CD4-positive, alpha-beta T cell treated with Interferon gamma for 1 hour (primary cell): Measurements from ENCODE around the gene CSMD2.
"Not testable (repeated sequence)": the region's sequence is repeated elsewhere in the genome, so short reads cannot be mapped to it uniquely, and the experiment has no call there.

Source experiments
- DNase-seq: peaks from one replicate; pipeline ENCODE4 v3.0.0-alpha.2; 2020

The CSMD2 gene

DNA sequence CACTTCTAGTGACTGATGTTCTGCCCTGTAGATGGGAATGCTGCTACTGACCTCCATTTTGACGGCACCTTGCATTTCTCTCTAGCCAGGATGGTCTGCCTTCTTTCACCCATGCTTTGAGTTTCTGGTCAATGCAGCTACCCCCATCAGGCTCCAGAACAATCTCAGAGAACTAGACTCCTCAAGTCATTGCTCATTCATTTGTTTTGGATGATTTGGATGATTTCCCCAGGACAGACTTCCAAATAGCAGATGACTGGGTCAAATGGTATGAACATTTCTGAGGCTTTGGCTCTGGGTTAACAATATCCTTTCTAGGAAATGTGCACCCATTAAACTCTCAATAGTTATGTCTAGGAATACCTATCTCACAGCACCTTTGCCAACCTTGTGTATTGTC, 63.9 kb downstream of the CSMD2 start:
- no peak for DNase-seq

DNA sequence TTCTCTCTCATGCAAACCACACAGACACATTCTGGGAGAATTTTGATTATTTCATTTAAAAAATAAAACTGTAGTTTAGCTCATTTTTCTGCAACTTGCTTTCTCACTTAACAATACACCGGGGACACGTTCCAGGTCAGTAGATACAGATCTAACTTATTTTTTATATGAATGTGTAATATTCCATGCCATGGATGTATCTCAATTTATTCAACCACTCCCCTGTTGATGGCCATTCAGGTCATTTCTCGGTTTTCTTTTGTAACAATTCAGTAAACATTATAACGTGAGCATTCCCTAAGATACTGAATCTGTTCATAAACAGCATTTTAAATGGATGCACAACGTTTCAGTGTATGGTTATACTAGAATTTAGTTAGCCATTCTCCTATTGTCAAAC, 64.7 kb downstream of the CSMD2 start:
- DNase-seq = no peak

DNA sequence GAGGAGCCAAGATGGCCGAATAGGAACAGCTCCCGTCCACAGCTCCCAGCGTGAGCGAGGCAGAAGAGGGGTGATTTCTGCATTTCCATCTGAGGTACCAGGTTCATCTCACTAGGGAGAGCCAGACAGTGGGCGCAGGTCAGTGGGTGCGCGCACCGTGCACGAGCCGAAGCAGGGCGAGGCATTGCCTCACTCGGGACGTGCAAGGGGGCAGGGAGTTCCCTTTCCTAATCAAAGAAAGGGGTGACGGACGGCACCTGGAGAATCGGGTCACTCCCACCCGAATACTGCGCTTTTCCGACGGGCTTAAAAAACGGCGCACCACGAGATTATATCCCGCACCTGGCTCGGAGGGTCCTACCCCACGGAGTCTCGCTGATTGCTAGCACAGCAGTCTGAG, 72.6 kb downstream of the CSMD2 start:
- not testable (repeated sequence) for DNase-seq

DNA sequence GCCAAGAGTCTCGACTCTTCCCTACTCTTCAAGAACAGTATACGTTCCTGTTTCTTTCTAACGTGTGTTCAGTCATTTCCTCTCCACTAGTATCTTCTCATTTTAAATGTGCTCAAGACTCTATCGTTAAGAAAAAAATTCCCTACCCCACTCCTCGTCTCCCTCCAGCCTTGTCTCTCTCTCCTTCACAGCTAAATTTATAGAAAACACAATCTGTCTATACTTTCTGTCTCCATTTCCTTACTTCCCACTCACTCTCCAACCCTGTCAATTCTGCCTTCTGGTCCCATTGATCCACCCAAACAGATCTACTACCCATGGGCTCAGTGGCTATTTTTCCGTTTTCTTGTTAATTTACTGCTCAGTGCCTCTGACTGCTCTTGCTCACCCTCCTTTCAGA, 75.3 kb downstream of the CSMD2 start:
- no peak for DNase-seq

DNA sequence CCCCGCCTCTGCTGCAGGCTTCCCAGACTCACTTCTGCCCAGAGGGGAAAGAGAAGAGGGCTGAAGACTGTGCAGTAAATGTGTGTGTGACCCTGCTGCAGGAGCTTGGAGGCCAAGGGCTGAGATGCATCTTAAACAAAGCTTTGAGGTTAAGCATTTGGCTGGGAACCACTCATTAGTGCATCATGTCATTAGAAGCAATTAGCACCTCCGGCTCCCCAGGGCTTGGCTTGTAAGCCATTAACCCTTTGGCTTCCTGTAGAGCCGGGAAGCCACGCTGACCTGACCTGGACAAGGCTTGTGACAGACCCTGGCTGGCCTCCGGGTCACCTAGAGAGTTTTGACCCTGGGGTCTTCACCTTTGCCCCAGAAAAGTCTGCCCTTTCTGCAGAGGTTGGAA, 77.0 kb downstream of the CSMD2 start:
- no peak for DNase-seq

DNA sequence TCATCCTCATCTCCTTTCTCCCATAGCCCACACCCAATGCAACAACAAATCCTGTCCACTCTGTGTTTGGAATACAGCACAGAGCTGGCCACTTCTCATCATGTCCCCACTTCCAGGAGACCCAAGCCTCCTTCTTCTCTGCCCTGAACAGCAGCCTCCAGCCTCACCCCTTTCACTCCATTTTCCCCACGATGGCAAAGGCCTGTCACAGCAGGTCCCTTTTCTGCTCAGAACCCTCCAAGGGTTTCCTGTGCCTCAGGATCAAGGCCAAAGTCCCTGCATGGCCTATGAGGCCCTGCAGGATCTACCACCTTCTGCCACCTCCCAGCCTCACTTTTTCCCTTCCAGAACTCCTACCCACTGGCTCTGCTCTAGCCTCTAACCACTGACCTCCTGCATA, 78.5 kb downstream of the CSMD2 start:
- no peak for DNase-seq

DNA sequence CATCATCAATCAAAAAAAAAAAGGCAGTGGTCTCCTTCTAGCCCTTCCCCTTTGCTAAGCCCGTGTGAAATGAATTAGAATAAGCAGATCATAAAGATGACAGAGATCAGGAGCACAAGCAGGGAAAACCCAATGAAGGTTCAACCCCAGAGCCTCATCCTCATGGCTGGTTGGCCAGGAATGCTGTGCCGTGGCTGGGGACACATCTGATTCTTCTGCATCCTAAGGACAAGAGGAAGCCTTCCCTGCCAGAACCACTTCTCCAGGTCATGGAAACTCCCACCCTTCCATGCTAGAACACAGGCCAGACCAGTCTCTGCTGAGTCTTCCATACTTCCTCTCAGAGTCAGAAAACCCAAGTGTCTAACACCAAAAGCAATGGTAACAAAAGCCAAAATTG, 81.1 kb downstream of the CSMD2 start:
- no peak for DNase-seq

DNA sequence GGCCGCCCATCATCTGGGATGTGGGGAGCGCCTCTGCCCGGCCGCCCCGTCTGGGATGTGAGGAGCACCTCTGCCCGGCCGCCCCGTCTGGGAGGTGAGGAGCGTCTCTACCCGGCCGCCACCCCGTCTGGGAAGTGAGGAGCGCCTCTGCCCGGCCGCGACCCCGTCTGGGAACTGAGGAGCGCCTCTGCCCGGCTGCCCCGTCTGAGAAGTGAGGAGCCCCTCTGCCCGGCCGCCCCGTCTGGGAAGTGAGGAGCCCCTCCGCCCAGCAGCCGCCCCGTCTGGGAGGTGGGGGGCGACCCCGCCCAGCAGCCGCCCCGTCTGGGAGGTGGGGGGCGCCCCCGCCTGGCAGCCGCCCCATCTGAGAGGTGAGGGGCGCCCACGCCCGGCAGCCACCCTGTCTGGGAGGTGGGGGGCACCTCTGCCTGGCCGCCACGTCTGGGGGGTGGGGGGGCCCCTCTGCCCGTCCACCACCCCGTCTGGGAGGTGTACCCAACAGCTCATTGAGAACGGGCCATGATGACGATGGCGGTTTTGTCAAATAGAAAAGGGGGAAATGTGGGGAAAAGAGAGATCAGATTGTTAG, 82.9 kb downstream of the CSMD2 start:
- not testable (repeated sequence) for DNase-seq

DNA sequence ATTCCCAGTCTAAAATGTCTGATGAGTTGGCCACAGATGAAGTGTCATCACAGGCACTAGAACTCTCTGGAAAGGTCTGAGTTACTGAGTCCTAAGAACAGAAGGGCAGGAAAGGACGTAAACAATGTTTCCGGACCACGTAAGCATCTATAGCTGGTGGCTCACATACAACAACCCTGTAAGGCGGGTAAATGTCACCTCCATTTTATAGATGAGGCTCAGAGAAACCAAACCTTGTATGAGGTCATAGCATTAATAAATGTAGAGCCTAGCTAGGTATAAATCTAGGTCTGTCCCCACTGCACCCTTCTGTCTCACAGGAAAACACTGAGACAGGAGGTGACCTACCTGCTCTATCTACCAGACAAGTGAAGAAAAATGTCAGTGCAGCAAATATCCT, 86.6 kb downstream of the CSMD2 start:
- DNase-seq = no peak

DNA sequence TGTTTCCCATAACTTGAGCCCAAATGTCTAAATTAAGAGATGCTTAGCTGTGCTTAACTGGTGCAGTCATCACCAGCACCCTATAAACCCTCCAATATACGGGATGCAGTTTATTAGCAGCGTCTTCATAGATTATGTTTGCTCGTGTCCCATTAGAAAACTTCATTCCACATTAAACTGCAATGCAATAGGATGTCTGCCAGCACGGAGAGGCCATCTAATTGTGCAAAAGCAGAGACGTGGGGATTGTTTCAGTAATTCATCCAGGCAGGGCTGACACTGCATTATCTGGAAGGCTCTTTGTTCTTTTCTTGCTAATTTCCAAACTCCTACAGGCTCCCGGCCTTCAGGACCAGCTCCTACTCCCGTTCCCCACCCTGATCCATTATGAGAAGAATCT, 89.5 kb downstream of the CSMD2 start:
- DNase-seq = no peak

DNA sequence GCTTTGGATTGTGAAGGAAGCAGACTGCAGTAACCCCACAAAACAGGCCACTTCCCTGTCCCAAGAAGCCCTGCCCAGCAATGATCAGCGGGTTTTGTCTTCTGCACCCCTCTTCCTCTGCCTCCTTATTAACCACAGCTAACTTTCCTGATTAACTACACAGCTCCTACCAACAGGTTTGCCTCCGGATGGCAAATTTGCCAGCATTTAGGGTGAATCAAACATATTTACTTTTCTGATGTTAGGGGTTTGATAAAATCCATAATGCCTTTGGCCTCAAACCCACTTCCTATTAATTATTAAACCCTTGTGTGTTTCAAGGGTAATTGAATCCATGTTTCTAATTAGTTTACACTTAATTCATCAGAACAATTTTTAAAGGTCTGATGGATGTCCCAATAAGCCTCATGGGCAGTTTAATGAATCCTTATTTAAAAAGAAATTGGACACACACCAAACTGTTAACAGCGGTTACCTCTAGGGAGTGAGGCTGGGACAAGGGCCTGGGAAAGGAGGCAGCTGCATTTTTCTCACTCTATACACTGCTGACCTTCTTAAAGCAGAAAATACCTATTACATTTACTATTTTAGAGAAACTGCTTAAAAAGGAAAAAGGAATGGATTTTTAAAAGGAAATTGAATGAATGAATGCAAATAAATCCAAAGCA, 91.9 kb downstream of the CSMD2 start:
- DNase-seq = no peak

DNA sequence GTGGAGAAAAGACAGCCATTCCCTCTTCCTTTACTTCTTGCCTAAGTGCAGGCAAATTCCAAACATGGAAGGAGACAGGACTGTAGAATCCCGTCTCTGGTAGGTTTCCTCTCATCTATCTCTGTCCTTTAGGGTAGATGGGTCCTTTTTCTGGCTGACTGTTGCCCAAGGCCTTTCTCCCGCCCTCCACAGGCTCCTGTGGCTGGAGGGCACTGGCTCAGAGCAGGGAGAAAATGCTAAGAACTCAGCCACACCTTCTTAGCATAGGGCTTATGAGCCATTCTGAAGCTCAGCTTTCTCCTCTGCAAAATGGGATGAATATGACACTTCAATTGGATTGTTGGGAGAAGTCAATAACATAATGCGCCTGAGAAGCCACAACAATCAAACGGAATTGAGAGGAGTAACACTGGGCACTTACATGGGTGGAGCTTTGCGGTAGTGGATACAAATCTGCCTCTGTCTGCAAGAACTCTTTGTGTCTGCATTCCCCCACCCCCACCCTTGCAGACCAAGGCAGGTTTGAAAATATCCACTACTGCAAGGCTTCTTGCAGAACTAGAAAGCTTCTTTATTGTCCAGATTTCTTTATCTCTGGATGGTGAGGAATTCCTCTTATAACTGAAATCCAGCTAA, 94.7 kb downstream of the CSMD2 start:
- no peak for DNase-seq

DNA sequence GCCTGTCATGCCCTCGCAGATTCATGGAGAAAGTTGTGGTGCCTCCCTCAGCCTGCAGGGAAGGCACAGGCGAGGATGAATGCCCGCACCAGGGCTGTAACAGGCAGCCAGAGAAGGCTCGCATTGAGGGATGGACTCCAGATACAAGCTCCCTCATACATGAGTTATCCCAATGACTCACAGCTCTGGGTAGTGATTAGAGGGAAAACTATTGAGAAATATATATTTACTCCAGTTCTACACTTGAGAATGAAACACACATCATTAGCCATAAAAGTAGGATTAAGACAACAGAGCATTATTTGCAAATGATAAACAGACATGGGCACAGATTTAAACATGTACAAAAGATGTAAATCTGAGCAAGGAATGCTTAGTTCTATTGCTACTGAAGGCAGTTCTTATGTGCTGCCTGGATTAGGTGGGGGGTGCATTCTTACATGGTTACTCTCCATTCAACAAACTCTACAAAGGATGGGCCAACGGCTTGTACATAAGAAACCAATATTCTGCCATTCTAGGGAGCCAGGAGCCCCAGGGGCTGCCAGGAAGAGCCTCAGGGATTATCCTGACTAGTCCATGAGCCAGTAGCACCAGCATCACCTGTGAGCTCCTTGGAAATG, 97.9 kb downstream of the CSMD2 start:
- DNase-seq = no peak

DNA sequence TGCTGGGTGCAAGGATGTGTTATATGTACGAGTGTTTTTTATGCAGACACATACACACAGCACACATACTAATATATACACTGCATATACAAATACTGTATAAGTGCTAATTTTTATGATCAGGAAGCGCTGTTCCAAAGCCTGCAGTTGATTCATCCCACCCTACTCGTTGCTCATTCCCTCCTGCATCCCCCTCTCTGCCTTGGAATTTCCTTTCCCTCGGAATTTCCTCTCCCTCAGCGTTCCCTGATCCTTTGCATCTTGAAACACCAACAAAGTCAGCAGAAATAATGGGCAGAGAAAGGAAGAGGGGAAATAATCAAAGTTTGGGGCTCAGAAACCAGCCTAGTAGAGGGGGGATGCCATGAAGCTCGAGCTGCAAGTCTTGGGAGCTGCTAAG, 98.9 kb downstream of the CSMD2 start:
- DNase-seq = no peak

DNA sequence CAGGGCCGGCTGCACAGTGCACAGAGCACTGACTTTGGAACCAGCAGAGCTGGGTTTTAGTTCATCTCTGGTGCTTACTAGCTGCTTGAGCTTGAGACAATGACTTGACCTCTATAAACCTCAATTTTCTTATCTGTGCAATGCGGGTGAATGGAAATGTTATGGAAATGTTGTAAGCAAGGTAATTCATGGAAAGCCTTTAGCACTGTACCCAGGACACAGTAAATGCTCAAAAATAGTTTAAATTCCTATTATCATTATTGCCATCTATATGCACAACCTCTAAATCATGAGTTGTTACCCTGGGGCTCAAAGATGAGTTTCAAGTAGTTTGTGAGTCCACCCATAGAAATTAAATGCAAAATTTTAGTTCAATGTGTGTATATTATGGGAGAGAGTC, 99.5 kb downstream of the CSMD2 start:
- no peak for DNase-seq

DNA sequence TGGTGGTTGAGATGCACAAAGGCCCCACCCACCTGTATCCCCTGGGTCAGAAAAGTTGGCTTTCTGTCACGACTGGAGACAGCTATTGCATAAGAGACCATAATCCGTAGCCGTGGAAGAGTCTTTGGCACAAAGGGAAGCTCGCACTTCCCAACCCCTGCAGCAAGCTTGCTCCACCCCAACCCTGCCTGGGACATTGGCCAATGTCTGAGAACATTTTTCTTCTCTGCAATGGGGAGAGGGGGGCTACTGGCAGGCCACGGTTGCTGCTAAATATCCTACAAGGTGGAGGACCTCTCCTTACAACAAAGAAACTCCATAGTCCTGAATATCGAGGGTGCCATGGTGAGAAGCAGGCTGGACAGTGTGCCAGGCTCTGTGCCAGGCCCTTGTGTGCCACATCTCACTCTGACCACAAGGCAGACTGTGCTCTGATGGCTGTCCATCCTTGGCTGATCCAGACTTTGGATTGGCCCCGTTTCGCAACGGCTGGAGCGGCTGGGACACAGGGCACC, 104.1 kb downstream of the CSMD2 start:
- DNase-seq = no peak

DNA sequence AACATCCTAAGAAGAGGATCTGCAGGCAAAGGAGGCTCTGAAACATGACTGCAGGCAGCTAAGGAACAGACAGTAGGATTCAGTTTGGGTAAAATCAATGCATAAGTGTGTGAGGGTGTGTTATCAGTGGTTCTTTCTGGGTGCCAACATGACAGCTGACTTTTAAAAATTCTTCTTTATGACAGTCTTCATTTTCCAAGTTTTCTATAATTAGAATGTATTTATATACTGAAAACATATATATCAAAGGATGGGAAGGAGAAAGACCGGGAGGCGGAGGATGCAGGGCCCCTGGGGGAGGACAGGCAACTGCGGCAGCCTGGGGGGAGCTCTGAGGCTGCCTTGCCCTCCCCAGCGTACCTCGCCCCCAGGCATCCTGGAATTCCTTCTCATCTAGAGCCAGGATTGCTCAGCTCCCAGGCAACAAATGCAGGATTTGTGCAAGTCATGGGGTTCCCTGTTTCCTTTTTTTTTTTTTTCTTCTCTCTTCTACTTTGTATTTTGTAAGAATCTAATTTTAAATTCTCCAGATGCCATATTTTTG, 104.8 kb downstream of the CSMD2 start:
- no peak for DNase-seq

DNA sequence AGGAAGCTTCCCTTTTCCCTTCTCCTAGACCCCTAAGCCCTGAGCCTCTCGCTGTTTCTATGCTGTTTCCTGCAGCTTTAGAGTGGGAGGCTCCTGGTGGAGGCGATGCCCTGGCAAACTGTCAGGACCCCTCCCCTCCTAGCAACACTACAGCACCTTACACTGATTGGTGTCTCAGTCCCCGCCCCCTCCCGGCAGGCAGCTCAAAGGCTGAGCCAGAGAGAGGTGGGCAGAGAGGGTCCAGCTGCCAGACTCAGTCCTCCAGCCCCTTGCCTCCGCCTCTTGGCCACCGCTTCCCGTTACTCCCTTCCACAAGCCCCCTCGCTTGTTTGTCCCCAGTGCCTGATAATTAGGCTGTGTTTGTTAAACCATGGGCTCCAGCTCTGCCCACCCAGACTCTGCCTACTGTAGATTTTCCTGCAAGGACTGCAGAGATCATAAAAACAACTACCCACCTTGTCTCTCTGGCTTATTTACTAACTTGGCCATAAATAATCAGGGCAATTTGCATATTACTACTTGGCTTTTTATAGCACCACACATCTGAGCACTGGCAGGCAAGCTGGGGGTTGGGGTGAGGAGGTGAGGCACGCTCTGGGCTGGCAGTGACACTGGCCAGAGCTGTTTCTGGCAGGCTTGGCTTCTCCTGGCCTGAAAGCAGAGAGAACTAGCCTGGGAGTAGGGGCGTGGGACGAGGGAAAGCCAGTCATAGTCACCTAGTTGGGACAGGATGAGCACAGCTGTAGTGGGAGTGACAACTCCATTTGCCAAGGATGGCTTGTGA, 107.5 kb downstream of the CSMD2 start:
- no peak for DNase-seq

DNA sequence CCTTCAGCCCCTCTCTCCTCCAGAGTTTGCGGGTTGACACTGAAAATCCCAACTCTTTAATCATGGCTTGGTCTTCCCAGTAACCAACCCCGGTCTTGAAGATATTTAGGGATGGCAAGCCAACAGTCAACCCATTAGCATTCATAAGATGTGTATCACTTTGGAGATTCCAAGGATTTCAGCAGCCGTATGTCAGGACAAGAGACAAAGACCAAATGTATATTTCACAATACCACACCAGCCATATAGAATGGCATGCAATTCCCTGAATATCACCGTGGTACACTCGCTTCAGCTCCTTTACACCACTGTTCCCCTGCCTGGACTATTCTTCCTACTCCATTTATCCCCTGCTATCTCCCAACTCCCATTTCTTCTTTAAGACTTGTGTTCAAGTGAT, 109.2 kb downstream of the CSMD2 start:
- DNase-seq = no peak

DNA sequence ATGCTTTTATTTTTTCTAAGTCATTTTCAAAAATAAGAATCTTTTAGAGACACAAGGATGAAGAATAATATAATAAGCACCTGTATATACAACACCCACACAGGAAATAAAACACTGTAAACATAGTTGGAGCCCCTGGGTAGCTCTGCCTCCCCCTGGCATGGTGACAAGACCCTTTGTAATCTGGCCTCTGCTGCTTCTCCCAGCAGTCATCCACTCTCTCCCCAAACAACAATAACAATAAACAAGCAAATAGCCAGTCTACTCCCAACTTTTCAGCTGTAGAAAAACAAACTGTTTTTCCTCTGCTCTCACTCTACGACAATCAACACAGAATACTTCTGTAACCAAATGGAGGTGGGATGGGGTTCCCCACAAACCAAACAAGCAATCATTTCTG, 110.1 kb downstream of the CSMD2 start:
- no peak for DNase-seq

DNA sequence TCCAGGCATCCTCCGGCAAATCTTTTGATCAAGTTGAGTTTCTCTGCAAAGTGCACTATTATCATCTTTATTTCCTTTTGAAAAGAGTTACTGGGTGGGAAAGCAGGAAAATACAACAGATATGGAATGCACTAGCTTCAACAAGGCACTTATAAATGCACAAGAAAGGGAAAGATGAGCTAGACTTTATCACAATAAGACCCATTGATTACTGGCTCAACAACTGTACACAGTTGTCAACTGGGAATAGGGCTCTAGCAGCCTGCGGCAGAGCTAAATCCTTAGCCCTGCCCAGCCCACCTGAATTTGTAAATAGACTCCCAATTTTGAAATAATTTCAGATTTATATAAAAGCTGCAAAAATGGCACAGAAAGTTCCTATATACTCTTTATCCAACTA, 111.4 kb downstream of the CSMD2 start:
- no peak for DNase-seq

DNA sequence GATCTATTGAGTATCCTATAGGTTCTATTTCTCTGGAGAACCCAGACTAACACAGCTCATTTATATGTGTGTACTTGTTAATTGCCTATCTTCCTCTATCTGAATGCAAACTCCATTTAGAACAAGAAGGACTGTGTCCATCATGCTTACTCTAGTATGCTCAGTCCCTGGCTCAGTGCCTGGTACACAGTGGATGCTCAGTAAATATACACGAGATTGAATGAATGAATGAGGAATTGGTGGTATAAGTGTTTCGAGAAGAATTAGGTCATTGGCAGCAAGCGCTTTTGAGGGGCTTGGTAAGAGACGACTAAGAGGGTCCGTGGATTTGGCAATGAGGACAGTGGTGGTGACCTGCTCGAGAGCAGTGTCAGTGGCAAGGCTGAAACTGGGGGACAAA, 112.5 kb downstream of the CSMD2 start:
- no peak for DNase-seq
